ENCODE results near the gene MUC5B.
"Not testable (repeated sequence)": the region's sequence is repeated elsewhere in the genome, so short reads cannot be mapped to it uniquely, and the experiment has no call there.

MUC5B gene, protein sequence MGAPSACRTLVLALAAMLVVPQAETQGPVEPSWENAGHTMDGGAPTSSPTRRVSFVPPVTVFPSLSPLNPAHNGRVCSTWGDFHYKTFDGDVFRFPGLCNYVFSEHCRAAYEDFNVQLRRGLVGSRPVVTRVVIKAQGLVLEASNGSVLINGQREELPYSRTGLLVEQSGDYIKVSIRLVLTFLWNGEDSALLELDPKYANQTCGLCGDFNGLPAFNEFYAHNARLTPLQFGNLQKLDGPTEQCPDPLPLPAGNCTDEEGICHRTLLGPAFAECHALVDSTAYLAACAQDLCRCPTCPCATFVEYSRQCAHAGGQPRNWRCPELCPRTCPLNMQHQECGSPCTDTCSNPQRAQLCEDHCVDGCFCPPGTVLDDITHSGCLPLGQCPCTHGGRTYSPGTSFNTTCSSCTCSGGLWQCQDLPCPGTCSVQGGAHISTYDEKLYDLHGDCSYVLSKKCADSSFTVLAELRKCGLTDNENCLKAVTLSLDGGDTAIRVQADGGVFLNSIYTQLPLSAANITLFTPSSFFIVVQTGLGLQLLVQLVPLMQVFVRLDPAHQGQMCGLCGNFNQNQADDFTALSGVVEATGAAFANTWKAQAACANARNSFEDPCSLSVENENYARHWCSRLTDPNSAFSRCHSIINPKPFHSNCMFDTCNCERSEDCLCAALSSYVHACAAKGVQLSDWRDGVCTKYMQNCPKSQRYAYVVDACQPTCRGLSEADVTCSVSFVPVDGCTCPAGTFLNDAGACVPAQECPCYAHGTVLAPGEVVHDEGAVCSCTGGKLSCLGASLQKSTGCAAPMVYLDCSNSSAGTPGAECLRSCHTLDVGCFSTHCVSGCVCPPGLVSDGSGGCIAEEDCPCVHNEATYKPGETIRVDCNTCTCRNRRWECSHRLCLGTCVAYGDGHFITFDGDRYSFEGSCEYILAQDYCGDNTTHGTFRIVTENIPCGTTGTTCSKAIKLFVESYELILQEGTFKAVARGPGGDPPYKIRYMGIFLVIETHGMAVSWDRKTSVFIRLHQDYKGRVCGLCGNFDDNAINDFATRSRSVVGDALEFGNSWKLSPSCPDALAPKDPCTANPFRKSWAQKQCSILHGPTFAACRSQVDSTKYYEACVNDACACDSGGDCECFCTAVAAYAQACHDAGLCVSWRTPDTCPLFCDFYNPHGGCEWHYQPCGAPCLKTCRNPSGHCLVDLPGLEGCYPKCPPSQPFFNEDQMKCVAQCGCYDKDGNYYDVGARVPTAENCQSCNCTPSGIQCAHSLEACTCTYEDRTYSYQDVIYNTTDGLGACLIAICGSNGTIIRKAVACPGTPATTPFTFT (N-terminal part only)

DNA sequence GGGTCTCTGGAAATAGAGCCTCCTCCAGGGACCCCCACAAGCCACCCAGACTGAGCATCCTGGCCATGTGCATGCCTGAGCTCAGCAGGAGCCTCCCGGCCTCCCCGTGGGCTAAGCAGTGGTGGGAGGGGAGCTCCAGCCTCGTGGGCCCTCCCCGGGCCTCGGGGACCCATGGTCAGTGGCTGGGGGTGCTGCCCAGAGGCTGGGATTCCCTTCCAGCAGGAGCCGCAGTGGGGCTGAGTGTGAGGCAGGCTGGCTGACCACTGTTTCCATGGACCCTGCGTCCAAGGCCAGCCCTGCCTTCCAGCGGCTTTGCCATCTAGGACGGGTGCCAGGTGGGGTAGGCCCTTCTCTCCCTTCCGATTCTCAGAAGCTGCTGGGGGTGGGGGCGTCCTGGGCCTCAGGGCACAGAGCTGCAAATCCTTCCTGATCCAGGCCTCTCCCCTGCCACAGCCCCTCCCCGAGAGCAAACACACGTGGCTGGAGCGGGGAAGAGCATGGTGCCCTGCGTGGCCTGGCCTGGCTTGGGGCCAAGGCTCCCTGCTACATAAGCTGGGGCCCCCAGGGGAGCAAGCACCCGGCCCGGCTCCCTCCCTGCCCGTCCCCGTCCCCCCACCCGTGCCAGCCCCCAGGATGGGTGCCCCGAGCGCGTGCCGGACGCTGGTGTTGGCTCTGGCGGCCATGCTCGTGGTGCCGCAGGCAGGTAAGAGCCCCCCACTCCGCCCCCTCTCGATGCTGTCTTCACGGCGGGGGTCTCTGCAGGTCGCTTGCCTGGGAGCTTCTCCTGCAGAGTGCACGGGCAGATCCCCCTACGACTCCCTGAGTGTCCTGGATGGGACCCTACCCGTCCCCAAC lies at the start of gene MUC5B:
MUC5B (plus strand) TSS at position 576 of the 855 bp plus-strand sequence; CDS start at position 634, 58 bp downstream.
- Mint-ChIP-seq H3K27ac (no peak within 1 kb of the TSS), H3K4me1 (ENCODE audit: low read depth) (no peaks in the 10 kb centered on the region), H3K9me3 (no peaks in the 10 kb centered on the region), H3K27me3 (peaks cover 17% of the 10 kb centered on the region), H3K36me3 (ENCODE audit: low read depth) (no peaks in the 10 kb centered on the region), H3K4me3 (no peak within 1 kb of the TSS)
- DNase-seq = no peak

DNA sequence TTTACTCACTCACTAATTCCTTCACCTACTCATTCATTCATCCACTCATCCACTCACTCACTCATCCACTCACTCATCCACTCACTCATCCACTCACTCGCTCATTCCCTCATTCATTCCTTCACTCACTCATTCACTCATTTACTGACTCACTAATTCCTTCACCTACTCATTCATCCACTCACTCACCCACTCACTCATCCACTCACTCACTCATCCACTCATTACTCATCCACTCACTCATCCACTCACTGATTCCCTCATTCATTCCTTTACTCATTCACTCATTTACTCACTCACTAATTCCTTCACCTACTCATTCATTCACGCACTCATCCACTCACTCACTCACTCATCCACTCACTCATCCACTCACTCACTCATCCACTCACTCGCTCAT lies 49.5 kb upstream of the MUC5B start:
- not testable (repeated sequence) for H3K4me3 Mint-ChIP-seq; H3K27ac Mint-ChIP-seq; H3K9me3 Mint-ChIP-seq; DNase-seq; H3K4me1 Mint-ChIP-seq (ENCODE audit: low read depth); H3K27me3 Mint-ChIP-seq; H3K36me3 Mint-ChIP-seq (ENCODE audit: low read depth)

DNA sequence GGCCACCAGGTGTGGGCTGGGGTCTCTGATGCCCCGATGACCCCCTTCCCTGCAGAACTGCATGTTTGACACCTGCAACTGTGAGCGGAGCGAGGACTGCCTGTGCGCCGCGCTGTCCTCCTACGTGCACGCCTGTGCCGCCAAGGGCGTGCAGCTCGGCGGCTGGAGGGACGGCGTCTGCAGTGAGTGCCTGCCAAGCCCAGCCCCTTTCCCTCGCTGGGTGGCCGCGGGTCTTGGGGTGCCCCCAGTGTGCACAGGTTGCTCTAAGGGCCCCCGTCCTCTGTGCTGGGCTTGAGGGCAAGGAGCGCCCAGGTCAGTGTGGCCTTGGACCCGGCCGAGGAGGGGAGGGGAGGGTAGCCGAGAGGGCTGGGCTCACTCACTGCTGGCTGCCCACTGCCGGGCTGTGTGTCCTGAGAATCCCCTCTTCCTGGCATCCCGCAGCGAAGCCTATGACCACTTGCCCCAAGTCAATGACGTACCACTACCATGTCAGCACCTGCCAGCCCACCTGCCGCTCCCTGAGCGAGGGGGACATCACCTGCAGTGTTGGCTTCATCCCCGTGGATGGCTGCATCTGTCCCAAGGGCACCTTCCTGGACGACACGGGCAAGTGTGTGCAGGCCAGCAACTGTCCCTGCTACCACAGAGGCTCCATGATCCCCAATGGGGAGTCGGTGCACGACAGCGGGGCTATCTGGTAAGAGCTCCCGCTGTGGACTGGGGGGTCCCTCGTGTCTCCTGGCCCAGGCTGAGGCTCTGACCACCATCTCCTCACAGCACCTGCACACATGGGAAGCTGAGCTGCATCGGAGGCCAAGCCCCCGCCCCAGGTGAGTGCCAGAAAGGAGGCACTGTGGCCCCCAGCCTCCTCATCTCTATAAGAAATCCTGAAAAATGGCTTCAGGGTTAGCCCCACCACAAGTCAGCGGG lies 48.2 kb upstream of the MUC5B start:
- no peaks in the 10 kb centered on the region for H3K27me3 Mint-ChIP-seq
- no peak overlapping the region for H3K27ac Mint-ChIP-seq
- no peak for DNase-seq
- H3K4me1 Mint-ChIP-seq (ENCODE audit: low read depth) = no peaks in the 10 kb centered on the region
- H3K4me3 Mint-ChIP-seq = no peak overlapping the region
- peaks cover 5% of the 10 kb centered on the region for H3K9me3 Mint-ChIP-seq
- H3K36me3 Mint-ChIP-seq (ENCODE audit: low read depth) = no peaks in the 10 kb centered on the region

DNA sequence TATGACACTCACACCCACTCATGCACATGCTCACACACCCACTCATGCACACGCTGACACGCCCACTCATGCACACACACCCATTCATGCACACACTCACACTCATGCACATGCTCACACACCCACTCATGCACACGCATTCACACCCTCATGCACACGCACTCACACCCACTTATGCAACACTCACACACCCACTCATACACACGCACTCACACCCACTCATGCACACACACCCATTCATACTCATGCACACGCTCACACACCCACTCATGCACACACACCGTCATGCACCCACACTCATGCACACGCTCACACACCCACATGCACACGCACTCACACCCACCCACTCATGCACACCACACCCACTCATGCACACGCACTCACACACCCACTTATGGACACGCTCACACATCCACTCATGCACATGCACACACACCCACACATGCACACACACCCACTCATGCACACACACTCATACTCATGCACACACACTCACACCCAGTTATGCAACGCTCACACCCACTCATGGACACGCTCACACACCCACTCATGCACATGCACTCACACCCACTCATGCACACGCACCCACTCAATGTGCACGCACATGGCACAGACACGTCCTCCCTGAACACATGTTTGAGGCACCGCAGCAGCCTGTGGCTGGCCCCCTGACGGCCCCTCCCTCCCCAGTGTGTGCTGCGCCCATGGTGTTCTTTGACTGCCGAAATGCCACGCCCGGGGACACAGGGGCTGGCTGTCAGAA lies 47.2 kb upstream of the MUC5B start:
- peaks cover 5% of the 10 kb centered on the region for H3K9me3 Mint-ChIP-seq
- no peaks in the 10 kb centered on the region for H3K27me3 Mint-ChIP-seq
- H3K27ac Mint-ChIP-seq = no peak overlapping the region

DNA sequence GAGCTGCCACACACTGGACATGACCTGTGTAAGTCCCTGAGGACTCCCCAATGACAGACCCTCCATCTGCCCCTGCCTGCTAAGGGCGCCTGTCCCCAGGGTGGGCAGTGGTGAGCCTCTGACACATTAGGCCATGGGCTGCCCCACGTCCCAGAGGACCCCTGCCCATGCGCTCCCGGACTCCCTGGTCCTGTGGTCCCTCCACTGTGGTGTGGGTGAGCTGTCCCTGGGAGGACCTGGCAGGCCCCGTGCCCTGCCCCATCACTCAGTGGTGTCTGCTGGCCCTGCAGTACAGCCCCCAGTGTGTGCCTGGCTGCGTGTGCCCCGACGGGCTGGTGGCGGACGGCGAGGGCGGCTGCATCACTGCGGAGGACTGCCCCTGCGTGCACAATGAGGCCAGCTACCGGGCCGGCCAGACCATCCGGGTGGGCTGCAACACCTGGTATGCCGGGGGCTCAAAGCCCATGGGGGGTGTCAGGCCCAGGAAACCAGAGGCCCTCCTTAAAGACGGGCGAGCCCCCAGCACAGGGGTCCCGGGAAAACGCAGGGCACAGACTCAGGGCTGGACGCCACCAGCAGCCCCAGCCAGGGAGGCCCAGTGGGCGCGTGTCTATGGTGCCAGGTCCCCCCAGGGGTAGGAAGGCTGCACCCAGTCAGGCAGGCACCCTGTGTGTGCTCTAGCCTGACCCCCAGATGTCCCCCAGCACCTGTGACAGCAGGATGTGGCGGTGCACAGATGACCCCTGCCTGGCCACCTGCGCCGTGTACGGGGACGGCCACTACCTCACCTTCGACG lies 46.4 kb upstream of the MUC5B start:
- H3K27me3 Mint-ChIP-seq = no peaks in the 10 kb centered on the region

More for the DNA sequence above, 47.2 kb upstream of the MUC5B start:
- DNase-seq = no peak
- Mint-ChIP-seq H3K4me1 (ENCODE audit: low read depth) (no peaks in the 10 kb centered on the region), H3K36me3 (ENCODE audit: low read depth) (no peaks in the 10 kb centered on the region), H3K4me3 (no peak overlapping the region)

DNA sequence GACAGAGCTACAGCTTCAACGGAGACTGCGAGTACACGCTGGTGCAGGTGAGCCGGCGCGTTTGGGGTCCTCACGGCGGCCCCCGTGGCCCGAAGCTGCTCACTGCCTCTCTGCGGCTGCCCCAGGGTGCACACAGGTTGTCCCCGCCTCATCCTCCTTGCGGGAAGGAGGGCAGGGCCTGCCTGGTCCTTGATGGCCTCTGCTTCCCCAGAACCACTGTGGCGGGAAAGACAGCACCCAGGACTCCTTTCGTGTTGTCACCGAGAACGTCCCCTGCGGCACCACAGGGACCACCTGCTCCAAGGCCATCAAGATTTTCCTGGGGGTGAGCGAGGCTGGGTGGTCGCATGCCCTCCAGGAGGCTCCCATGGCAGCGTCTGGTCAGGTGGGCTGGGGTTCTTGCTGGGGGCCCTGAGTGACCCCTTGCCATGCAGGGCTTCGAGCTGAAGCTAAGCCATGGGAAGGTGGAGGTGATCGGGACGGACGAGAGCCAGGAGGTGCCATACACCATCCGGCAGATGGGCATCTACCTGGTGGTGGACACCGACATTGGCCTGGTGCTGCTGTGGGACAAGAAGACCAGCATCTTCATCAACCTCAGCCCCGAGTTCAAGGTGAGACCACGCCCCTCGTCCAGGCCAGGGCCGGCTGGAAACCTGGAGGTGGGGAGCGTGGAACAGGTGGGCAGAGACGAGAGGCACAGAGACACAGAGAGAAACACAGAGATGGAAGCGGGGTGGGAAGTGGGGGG lies 45.7 kb upstream of the MUC5B start:
- DNase-seq = no peak
- Mint-ChIP-seq H3K4me3 (no peak overlapping the region), H3K9me3 (peaks cover 5% of the 10 kb centered on the region), H3K27ac (no peak overlapping the region), H3K27me3 (no peaks in the 10 kb centered on the region), H3K36me3 (ENCODE audit: low read depth) (no peaks in the 10 kb centered on the region), H3K4me1 (ENCODE audit: low read depth) (peaks cover 2% of the 10 kb centered on the region)

More for the DNA sequence above, 46.4 kb upstream of the MUC5B start:
- H3K36me3 Mint-ChIP-seq (ENCODE audit: low read depth) = no peaks in the 10 kb centered on the region
- H3K27ac Mint-ChIP-seq = no peak overlapping the region
- no peak overlapping the region for H3K4me3 Mint-ChIP-seq
- DNase-seq = no peak
- H3K4me1 Mint-ChIP-seq (ENCODE audit: low read depth) = no peaks in the 10 kb centered on the region
- peaks cover 5% of the 10 kb centered on the region for H3K9me3 Mint-ChIP-seq

DNA sequence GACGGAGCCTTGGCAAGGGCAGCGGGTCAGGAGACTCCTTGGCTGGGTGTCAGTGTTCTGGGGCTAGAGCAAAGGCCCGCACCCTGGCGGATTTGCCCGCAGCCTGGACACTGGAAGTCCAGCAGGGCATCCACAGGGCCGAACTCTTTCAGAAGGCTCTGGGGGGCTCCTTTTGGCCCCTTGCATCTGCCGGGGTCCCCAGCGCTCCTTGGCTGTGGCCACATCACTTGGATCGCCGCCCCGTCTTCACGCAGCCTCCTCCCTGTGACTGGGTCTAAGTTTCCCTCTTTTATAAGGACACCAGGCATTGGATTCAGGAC lies 45.1 kb upstream of the MUC5B start:
- Mint-ChIP-seq H3K27me3 (no peaks in the 10 kb centered on the region), H3K4me3 (no peak overlapping the region)

DNA sequence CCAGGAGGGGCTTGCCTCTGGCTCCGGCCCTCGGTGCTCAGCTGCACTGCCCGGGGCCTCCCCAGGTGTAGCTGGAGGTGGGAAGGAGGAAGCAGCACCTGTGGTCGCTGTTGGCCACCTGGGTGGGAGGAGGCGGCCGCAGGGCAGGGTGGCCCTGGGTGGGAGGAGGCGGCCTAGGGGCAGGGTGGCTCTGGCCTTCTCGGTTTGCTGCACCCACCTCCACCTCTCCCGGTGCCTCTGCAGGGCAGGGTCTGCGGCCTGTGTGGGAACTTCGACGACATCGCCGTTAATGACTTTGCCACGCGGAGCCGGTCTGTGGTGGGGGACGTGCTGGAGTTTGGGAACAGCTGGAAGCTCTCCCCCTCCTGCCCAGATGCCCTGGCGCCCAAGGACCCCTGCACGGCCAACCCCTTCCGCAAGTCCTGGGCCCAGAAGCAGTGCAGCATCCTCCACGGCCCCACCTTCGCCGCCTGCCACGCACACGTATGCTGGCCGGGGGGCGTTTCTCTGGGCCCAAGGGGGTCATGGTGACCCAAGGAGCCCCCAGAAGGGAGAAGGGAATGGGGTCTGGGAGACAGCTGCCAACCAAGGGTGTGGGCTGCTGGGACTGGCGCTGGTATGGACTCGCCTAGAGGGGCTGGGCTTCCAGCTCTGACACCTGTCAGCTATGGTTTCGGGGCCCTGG lies 44.5 kb upstream of the MUC5B start:
- Mint-ChIP-seq H3K27ac (no peak overlapping the region), H3K36me3 (ENCODE audit: low read depth) (no peaks in the 10 kb centered on the region), H3K9me3 (peaks cover 5% of the 10 kb centered on the region), H3K27me3 (no peaks in the 10 kb centered on the region), H3K4me1 (ENCODE audit: low read depth) (peaks cover 2% of the 10 kb centered on the region), H3K4me3 (no peak overlapping the region)
- DNase-seq = no peak

More for the DNA sequence above, 45.1 kb upstream of the MUC5B start:
- no peaks in the 10 kb centered on the region for H3K36me3 Mint-ChIP-seq (ENCODE audit: low read depth)
- H3K9me3 Mint-ChIP-seq = peaks cover 5% of the 10 kb centered on the region
- peaks cover 2% of the 10 kb centered on the region for H3K4me1 Mint-ChIP-seq (ENCODE audit: low read depth)
- no peak overlapping the region for H3K27ac Mint-ChIP-seq
- no peak for DNase-seq

DNA sequence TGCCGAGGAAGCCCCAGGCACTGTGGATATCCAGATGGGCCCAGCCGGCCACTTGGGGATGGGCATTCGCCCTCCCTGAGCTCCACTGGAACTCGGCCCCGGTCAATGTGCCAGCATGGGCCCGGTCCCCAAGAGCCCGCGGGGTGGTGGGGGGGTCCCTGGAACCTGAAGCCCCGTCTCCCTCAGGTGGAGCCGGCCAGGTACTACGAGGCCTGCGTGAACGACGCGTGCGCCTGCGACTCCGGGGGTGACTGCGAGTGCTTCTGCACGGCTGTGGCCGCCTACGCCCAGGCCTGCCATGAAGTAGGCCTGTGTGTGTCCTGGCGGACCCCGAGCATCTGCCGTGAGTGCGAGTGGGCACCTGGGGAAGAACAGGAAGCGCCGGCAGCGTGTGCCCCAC lies 44.0 kb upstream of the MUC5B start:
- Mint-ChIP-seq H3K9me3 (peaks cover 5% of the 10 kb centered on the region), H3K4me3 (no peak overlapping the region), H3K27ac (no peak overlapping the region), H3K4me1 (ENCODE audit: low read depth) (peaks cover 2% of the 10 kb centered on the region), H3K36me3 (ENCODE audit: low read depth) (no peaks in the 10 kb centered on the region), H3K27me3 (no peaks in the 10 kb centered on the region)
- no peak for DNase-seq

DNA sequence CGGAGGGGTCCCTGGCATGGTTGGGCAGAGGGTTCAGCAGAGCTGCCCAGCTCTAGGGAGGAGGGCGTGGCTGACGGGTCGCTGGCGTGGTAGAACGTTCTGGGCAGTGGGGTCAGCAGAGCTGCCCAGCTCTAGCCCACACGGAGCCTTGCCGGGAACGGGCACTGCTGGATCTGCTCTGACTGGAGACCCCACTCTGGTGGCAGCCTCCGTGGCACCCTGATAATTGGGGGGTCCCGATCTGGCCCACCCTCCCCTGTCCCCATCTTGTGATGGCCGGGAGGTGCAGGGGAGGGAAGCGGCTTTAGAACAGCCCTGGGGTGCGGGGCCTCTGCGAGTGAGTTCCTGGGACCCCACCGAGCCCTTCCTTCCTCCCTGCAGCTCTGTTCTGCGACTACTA lies 43.2 kb upstream of the MUC5B start:
- Mint-ChIP-seq H3K27me3 (no peaks in the 10 kb centered on the region), H3K4me3 (no peak overlapping the region), H3K27ac (no peak overlapping the region), H3K9me3 (peaks cover 5% of the 10 kb centered on the region), H3K36me3 (ENCODE audit: low read depth) (no peaks in the 10 kb centered on the region), H3K4me1 (ENCODE audit: low read depth) (peaks cover 2% of the 10 kb centered on the region)
- no peak for DNase-seq

DNA sequence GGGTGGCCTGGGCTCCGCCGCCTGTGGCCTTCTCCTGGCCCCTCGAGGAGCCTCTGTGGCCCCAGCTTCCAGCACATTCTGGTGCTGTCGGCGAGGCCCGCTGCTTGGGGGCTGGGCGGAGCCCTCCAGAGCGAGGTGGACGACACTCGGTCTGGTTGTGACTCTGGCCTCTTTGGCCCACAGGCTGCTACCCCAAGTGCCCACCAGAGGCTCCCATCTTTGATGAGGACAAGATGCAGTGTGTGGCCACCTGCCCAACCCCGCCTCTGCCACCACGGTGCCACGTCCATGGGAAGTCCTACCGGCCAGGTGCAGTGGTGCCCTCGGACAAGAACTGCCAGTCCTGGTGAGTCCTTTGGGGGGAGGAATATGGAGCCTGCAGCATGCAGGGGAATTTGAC lies 42.7 kb upstream of the MUC5B start:
- H3K27ac Mint-ChIP-seq = no peak overlapping the region
- no peaks in the 10 kb centered on the region for H3K27me3 Mint-ChIP-seq
- H3K4me1 Mint-ChIP-seq (ENCODE audit: low read depth) = peaks cover 2% of the 10 kb centered on the region
- DNase-seq = no peak
- H3K36me3 Mint-ChIP-seq (ENCODE audit: low read depth) = no peaks in the 10 kb centered on the region
- no peak overlapping the region for H3K4me3 Mint-ChIP-seq
- peaks cover 5% of the 10 kb centered on the region for H3K9me3 Mint-ChIP-seq

Measured in activated T-cell treated with anti-CD3 and anti-CD28 coated beads, Interleukin-2, amount 50 U/mL, for 24 hours (primary cell).